HL-60 (cell line): ENCODE measurements around the gene MICU1.

Experiments used
- DNase-seq, 2 experiments: peaks; one replicate each; pipeline ENCODE4 v3.0.0-alpha.2; 2010 to 2020; ENCODE audit warnings: low read depth in 1 of 2, low spot score in 1 of 2
- H3K27ac ChIP-seq: fragments of 250-450 bp; sonication (Bioruptor Pico); replicated peaks from 2 replicates; pipeline ENCODE4 v1.5.1; 2020; ENCODE audit warnings: mild to moderate bottlenecking, moderate library complexity
- H3K27me3 ChIP-seq: fragments of 250-450 bp; sonication (Bioruptor Pico); 2 replicates; pipeline ENCODE4 v1.5.1; 2021; ENCODE audit warnings: mild to moderate bottlenecking, moderate library complexity; ENCODE audit not compliant: insufficient read depth, poor library complexity, severe bottlenecking
- H3K4me3 ChIP-seq: replicated peaks from 2 replicates; pipeline ENCODE4 v1.5.1; 2011; ENCODE audit warnings: mild to moderate bottlenecking, control low read depth, low read length; ENCODE audit not compliant: insufficient read depth
- GABPA ChIP-seq: IDR thresholded peaks from 2 replicates; pipeline ENCODE4 v1.6.1; 2012; ENCODE audit warnings: low read depth
- POLR2AphosphoS5 ChIP-seq: IDR thresholded peaks from 2 replicates; pipeline ENCODE4 v1.6.1; 2012; ENCODE audit warnings: low read depth
- REST ChIP-seq: IDR thresholded peaks from 2 replicates; pipeline ENCODE4 v1.6.1; 2012; ENCODE audit warnings: low read depth; ENCODE audit not compliant: insufficient replicate concordance
- SPI1 ChIP-seq: IDR thresholded peaks from 2 replicates; pipeline ENCODE4 v1.6.1; 2012; ENCODE audit warnings: low read depth, mild to moderate bottlenecking, borderline replicate concordance
- TF ChIP-seq, protein P1 (sequence below): IDR thresholded peaks from one replicate; pipeline ENCODE4 v1.5.1; 2011; ENCODE audit warnings: low read length, control low read depth, inconsistent platforms; ENCODE audit not compliant: insufficient read depth

The MICU1 gene

DNA sequence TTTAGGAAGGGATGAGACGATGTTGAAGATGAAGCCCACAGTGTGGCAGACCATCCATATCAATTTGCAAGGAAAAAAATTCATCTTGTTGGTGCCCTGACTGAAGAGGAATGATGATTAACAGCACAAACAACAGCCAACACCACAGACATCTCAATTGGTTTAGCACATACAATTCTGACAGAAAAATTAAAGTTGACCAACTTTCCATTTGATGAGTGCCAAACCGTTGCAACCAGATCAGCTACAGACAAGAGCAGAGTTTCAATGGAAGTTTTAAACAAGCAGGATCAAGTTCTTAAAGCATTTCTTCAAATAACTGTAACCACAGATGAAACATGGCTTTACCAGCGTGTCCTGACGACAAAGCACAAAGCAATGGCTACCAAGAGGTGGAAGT is 138.8 kb downstream of the MICU1 start:
- H3K4me3 ChIP-seq: no peak overlapping the region
- no peak for DNase-seq
- no peaks in the 10 kb centered on the region for H3K27me3 ChIP-seq
- no peak overlapping the region for H3K27ac ChIP-seq
- TF ChIP-seq, protein P1, sequence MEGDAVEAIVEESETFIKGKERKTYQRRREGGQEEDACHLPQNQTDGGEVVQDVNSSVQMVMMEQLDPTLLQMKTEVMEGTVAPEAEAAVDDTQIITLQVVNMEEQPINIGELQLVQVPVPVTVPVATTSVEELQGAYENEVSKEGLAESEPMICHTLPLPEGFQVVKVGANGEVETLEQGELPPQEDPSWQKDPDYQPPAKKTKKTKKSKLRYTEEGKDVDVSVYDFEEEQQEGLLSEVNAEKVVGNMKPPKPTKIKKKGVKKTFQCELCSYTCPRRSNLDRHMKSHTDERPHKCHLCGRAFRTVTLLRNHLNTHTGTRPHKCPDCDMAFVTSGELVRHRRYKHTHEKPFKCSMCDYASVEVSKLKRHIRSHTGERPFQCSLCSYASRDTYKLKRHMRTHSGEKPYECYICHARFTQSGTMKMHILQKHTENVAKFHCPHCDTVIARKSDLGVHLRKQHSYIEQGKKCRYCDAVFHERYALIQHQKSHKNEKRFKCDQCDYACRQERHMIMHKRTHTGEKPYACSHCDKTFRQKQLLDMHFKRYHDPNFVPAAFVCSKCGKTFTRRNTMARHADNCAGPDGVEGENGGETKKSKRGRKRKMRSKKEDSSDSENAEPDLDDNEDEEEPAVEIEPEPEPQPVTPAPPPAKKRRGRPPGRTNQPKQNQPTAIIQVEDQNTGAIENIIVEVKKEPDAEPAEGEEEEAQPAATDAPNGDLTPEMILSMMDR: no peak
- TF ChIP-seq REST: no peak
- no peak for TF ChIP-seq GABPA
- TF ChIP-seq POLR2AphosphoS5: no peak
- TF ChIP-seq SPI1: no peak

DNA sequence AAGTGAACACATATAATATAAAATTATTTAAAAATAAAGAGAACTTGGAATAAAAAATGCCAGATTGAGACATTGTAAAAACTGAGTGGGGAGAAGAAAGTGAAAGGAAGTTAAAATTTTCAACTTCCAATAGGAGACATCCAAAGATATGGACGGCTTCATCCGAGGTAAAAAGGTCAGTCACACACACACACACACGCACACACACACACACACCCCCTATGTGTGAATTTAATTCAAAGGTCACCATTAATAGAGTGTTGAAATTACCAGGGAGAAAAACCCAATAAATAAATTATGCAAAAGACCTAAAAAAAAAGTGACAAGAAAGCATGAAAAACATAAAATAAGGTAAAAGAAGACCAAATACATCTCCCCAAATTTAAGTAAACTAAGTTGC is 140.2 kb downstream of the MICU1 start:
- no peak overlapping the region for H3K4me3 ChIP-seq
- H3K27me3 ChIP-seq: no peaks in the 10 kb centered on the region
- no peak overlapping the region for H3K27ac ChIP-seq
- DNase-seq: no peak
- TF ChIP-seq SPI1: no peak
- no peak for TF ChIP-seq REST
- TF ChIP-seq GABPA: no peak
- TF ChIP-seq POLR2AphosphoS5: no peak
- TF ChIP-seq, protein P1: no peak

DNA sequence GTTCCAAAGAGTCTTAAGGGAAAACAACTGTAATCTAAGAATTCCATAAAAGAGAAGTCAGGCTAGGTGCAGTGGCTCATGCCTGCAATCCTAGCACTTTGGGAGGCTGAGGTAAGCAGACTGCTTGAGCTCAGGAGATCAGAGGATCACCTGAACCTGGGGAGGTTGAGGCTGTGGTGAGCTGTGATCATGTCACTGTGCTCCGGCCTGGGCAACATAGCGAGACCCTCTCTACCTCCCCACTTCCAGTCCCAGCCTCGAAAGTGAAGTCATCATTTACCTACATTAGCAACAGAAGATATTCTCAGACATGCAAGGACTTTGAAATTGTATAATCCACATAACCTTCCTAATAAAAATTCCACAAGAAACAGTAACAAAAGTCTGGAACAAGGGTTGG is 141.4 kb downstream of the MICU1 start:
- H3K27ac ChIP-seq: peak overlapping the region; percentile 78
- no peaks in the 10 kb centered on the region for H3K27me3 ChIP-seq
- no peak for DNase-seq
- H3K4me3 ChIP-seq: no peak overlapping the region
- TF ChIP-seq, protein P1: no peak
- TF ChIP-seq POLR2AphosphoS5 (no peak), SPI1 (no peak), REST (no peak), GABPA (no peak)
